COR-L47 (cell line): ENCODE results near the gene MELTF.
A peak's percentile ranks its signal among the peaks of the same experiment; 100 is the strongest.

ENCODE experiments used
- DNase-seq: peaks from one replicate; lab custom pipeline; 2025; lab: John Stamatoyannopoulos, UW

The MELTF gene

GRCh38 chr3:196994056-196994455 lies 35.6 kb downstream of the MELTF start:
- no peak for DNase-seq

GRCh38 chr3:196992461-196993065 lies 37.1 kb downstream of the MELTF start:
- DNase-seq: no peak

DNA sequence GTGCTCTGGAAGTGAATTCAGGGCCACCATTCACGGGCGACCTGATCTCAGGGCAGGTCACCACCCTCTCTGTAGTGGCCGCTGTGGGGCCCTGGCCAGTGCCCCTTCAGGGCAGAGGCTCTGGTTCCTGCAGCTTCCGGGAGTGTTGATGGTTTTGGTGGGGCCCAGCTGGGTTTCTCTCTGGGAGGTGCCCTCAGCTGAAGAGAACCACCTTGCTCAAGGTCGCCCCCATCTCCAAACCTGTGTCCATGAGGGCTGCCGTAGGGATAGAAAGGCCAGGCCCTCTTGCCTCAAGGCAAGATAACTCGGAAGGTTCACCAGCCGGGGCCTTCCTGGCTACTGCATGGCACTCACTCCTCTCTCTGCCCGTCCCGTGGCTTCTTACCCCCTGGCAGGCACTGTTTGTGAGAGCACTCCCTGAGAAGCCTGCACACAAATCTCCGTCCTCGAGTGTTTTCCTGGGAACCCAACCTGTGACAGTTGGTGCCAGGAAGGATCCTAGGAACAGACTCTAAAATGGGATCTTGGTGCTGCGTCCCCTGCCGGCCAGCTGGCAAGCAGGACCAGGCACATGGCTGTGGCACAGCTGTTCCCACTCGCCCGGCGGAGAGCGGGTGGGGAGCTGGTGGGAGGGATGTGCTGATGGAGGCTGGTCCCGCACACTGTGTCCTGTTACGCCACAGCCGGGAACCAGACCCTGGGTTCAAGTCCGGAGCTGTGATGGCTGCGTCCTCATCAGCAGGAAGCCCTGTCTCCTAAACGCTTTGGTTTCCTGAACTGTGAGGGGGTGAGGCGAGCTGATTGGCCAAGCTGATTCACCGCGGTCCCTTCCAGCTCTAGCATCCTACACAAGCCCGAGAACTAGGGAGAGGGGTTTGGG lies 37.8 kb downstream of the MELTF start:
- no peak for DNase-seq

GRCh38 chr3:196990601-196991007 lies 39.0 kb downstream of the MELTF start:
- DNase-seq: no peak

DNA sequence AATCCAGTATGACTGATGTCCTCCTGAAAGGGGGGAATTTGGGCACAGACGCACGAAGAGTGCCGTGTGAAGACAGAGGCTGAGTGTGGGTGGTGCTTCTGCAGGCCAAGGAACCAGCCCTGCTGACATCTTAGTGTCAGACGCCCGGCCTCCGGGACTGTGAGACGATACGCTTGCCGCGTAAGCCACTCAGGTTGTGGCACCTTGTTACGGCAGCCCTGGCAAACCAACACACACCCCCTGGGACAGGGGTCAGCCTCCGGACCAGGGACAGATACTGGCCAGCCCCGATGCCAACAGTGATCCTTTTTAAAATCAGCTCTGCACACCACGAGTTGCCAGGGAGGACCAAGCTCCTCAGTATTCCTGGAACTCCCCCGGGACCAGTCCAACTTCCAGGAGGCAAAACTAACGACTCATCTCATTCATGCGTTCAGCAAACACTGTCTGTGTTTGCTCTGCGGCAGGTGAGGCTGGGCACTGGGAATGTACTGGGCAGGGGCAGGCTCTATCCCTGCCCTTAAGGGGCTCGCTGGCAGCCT lies 39.8 kb downstream of the MELTF start:
- no peak for DNase-seq

DNA sequence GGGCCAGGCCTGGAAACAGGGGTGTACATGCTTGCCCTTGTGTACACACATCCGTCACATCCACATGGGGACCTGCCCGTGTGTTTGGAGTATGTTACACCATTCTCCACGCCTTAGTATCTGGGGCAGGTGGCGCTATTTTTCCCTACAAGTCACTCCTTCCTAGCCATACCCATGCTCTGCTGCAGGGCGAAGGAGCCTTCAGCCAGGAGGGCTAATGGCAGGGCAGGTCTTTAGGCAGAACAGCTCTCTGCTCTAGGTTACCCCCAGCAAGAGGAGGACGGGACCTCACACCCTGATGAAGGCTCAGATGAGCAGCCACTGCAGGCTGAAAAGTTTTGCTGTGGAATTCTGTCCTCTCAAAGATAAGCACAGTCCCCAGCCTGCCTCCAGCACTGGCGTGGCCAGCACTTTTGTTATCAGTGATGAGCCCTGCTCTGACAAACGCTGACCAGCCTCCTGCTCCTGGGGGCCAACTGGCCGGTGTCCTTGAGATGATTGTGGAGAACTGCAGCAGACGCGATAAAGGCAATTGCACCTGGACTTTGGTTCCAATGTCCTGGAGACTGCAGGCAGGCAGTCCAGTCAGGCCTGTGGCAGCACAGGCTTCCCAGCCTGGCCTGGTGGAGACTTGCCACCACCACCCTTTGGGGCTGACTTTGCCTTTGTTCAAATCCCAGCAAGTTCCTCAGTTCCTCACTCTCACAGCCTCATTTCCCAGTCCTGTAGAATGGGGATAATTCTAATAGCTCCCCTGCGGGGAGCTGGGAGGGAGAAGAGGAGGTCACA lies 41.2 kb downstream of the MELTF start:
- DNase-seq: no peak

- DNase-seq: no peak
These were observed 42.6 kb downstream of the MELTF start for GRCh38 chr3:196987022-196987421.

DNA sequence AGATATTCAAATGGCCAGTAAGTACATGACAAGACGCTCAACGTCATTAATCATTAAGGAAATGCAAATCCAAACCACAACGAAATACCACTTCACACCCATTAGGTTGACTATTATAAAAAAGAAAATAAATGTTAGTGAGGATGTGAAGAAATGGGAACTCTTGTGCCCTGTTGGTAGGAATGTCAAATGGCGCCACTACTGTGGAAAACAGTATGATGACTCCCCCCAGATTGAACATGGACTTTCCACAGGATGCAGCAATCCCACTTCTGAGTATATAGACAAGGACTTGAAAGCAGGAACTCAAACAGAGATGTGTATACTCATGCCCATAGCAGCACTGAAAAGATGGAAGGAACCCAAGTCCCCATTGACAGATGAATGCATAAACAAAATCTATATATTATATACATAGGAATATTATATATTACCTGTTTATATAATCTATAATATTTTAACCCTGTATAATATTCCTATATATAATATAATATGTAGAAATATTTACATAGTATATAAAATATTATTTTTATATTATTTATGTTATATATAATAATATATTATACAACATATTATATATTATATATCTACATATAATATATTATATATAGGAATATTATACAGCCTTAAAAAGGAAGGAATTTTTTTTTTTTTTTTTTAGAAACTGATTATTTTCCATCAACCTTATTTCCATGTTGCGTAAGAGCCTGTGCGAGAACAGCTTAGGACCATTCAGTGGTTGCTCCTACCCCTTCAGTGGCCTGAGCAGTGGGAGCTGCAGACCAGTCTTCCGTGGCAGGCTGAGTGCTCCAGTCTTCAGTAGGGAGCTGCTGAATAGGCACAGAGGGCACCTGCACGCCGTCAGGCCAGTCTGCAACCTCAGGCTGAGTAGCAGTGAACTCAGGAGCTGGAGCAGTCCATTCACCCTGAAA lies 43.4 kb downstream of the MELTF start:
- DNase-seq: no peak

DNA sequence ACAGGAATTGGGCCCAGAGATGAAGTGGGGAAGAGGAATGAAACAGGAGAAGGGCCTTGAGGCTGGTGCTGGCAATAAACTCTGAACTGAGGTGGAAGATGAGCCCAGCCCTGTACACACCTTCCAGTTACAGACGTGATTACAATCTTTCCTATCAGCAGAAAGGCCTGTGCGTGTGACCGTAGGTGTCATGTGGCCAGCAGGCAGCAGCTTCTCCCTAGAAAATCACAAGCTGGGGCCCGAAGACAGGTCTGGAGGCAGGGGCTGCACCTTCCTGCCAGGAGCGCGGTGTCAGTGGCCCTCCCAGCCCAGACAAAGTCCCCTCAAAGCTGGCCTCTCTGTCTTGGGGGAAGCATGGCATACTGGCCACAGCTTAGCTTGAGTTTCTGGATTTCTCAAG lies 44.3 kb downstream of the MELTF start:
- no peak for DNase-seq

DNA sequence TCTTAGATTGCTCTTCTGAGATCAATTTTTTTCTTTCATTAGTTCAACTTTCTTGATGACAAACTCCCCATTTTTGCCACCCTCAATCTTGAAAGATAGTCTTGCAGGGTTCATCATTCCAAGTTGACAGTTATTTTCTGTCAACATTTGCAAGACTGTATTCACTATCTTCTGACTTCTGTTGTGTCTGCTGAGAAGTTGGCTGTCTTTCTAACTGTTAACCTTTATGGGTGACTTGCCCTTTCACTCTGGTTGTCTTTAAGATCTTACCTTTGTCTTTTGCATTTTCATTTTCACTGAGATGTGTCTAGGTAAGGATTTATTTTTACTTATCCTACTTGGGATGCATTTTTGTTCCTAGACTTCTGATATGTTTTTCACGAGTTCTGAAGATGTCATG lies 46.4 kb downstream of the MELTF start:
- no peak for DNase-seq

DNA sequence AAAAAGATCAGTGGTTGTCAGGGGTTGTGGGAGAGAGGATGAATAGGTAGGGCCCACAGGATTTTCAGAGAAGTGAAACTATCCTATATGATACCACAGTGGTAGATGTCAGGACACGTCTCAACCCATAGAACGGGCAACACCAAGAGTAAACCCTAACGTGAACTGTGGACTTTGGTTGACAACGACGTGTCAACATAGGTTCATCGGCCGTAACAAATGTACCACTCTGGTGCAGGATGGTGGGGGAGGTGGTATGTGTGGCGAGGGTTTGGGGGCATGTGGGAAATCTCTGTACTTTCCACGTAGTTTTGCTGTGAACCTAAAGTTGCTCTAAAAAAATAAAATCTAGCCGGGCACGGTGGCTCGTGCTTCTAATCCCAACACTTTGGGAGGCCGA lies 48.0 kb downstream of the MELTF start:
- no peak for DNase-seq

DNA sequence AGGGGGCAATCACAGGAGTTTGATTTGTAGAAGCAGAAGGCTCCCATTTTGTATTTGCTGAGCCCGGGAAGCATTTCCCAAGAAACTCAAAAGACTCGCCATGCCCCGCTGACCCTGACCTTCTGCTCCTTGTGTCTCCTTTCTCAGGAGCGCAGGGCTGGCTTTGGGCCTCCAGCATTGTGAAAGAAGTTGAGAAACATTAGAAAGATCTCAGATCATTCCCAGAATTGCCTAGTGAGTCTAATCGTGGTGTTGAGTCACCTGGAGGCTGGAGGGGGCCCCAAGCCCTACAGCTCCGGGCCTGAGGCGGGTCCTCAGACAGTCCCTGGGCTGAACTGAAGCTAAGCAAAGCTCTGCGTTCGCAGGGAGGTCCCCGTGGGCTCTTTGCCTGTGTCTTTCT lies 50.1 kb downstream of the MELTF start:
- DNase-seq: no peak

- no peak for DNase-seq
These were observed 52.7 kb downstream of the MELTF start for GRCh38 chr3:196976941-196977340.

- no peak for DNase-seq
These were observed 54.3 kb downstream of the MELTF start for GRCh38 chr3:196975349-196975748.

GRCh38 chr3:196974661-196975060 lies 55.0 kb downstream of the MELTF start:
- DNase-seq: no peak

DNA sequence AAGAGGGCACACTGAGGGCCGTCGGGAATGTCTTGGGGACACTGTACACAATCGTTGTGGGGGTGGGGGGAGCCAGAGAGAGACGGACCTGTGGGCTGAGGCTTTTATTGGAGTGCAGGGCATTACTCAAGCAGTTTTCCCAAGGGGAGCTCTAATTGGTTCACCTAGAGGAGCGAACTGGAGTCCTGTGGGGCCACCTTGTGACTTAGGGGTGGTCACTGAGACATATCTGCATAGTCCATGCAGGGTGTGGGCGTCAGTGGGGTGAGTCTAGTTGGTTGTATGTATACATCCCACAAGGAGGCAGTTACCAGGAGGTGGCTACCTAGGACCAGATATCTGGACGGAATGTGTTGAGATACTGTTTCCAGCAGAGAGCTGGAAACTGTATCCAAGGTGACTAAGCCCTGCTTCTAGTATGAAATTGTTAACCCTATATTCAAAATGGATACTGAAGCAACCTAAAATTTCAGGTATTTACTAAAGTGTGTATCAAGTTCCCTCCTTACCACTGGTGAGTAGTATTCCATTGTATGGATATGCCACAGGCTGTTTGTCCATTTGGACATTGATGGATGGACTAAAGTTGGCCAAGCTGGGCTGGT lies 58.4 kb downstream of the MELTF start:
- no peak for DNase-seq

GRCh38 chr3:196970547-196971093 lies 59.0 kb downstream of the MELTF start:
- no peak for DNase-seq

DNA sequence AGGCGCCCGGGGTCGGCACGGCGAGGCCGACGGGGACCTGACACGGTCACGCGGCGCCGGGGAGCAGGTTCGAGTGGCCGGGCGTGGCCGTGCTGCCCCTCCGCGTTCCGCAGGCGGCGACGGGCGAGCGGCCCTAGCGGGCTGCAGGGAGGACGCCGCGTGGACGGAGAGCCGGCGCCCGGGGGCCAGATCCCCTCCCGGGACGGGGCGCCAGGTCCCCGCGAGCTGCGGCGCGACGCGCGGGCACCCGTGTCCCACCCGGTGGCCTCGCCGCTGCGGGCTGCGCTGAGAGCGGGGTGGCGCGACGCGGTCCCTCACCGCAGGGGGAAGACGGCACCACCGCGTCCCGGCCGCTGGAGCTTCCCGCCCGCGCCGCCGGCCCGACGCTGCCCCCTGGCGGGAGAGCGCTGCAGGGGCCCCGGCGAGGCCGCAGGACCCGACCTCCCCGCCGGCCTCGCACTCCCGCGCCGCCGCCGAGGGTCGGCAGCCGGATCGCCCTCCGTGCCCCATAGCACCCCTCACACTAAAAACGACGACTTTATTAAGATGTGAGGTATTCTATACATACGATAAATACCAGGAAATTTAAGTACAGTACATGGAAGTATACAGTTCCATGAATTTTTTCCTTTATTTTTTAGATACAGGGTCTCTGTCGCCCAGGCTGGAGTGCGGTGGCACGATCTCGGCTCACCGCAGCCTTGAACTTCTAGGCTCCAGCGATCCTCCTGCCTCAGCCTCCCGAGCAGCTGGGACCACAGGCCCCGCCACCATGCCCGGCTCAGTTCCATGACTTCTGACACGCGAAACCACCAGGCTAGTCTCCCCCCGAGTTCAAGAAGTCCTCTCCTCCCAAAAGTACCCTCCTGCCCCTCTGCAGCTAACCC lies 59.7 kb downstream of the MELTF start:
- peak; percentile 57 for DNase-seq

DNA sequence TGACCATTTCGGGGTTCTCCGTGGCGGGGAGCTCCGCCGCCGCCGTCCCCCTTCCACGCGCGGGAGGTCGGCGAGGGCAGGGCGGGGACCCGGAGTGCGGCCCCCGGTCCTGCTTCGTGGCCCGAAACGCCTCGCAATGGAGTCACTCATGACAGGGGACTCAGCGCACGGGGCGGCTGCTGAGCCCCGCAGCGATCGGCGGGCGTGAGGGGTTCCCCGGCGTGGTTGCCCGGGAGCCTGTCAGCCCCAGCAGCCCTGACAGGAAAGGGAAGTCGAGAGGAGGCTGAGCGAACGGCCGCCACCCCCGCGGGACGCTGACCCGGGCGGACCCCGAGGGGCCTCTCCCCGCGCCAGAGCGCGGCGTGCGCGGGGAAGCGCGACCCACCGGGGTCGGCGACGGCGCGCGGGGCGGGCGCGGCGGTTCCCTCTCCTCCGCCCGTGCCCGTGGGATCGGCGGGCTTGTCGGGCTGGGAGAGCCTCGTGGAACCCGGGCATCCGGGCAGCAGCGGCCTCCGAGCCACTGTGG lies 60.4 kb downstream of the MELTF start:
- DNase-seq: peak; percentile 24
